KG1 (cell line): Measurements from ENCODE around the gene HSPA12B.

Experiments
- DNase-seq: peaks from one replicate; lab custom pipeline; 2025; lab: John Stamatoyannopoulos, UW

The HSPA12B gene

DNA sequence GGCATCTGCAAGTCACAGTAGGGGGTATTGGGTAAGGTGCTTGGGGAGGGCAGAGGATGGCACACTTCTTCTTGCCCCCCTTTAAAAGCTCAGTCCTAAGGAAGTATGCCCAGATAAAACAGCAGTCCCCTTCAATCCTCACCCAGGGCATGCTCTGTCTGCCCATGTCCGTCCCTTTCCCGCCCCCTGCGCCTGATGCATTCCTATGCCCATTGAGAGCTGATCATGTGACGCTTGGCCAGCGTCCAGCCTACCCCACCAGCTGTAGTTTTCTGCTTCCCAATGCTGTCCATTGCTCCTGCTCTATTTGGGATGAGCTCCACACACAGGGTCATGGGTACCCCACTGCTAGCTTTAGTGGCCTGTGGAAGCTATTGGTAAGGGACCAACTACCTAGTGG lies 28.4 kb upstream of the HSPA12B start:
- DNase-seq: no peak

DNA sequence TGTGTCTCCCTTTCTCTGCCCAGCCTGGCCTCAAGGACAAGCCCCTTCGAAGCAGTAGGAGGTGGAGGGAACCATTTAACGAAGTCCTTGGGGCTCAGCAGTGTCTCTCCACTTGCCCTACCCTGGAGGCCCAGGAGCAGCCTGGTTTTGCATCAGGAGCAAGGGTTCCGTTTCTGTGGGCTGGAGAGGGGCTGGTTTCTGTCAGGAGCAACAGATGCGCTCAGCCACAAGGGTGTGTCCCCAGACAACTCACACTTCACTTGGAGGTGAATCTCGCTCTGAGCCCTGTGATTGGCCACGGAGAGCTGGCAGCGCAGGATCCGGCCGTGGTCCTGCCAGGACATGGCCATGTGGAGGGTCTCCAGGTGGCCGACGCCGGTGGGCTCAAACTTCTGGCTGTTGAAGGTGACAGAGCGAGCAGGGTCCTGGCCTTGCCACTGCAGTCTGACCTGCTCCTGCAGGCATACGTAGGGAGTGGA lies 27.0 kb upstream of the HSPA12B start:
- DNase-seq: no peak

- no peak for DNase-seq
Observed at GRCh38 chr20:3705970-3706739, 26.3 kb upstream of the HSPA12B start.

GRCh38 chr20:3706774-3707507 lies 25.5 kb upstream of the HSPA12B start:
- DNase-seq: no peak

DNA sequence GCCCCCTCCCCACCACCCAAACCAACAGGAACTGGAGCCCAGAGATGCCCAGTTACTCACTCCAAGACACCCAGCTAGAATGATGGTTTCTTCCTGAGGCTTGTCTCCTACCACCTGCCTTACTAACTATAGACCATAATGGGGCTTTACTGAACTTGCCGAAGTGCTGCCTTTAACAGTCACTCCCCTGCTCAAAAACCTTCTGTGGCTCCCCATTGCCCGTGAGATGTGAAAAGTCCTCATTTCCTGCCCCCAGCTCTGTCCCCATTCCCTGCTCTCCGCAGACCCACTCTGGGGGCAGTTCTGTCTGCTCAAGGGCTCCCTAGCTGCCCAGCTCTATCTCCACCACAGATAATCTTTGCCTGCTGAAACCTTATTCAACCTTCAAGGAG lies 25.0 kb upstream of the HSPA12B start:
- no peak for DNase-seq

GRCh38 chr20:3710011-3710466 lies 22.4 kb upstream of the HSPA12B start:
- DNase-seq: no peak

DNA sequence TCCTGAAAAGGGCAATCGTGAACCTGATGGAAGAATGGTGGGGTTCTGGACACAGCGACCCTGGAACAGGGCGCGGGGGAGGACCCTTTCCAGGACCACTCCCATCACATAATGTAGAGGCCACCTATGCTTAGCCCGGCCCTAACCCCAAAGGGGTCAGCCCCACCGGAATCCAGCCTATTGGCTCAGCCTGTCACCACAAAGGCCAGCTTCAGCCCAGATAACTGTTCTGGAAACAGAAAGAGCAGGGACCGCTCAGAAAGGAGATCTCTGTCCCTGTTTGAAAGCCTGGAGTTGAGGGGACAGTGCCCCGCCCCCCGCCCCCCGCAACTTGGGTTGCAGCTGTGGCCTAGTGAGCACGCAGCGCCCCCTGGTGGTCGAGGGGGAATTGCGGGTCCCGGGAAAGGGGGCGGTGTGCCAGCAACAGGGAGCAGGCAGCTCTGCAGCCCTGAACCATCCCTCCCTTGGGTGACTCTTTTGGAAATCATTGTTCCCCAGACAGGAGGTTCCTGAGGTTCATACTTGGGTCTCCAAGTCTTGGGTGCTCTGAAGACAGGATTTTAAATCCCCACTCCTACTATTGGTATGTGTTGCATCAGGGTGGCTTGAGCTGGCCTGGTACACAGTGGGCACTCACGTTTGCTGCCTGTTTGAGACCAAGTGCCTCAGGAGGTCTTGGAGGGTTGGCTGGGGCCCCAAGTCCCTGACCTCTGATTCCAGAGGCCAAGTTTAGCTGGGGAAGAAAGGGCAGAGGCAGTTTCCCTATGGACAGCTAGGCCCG lies 21.6 kb upstream of the HSPA12B start:
- DNase-seq: peak; percentile 14

GRCh38 chr20:3711484-3711941 lies 21.0 kb upstream of the HSPA12B start:
- no peak for DNase-seq

DNA sequence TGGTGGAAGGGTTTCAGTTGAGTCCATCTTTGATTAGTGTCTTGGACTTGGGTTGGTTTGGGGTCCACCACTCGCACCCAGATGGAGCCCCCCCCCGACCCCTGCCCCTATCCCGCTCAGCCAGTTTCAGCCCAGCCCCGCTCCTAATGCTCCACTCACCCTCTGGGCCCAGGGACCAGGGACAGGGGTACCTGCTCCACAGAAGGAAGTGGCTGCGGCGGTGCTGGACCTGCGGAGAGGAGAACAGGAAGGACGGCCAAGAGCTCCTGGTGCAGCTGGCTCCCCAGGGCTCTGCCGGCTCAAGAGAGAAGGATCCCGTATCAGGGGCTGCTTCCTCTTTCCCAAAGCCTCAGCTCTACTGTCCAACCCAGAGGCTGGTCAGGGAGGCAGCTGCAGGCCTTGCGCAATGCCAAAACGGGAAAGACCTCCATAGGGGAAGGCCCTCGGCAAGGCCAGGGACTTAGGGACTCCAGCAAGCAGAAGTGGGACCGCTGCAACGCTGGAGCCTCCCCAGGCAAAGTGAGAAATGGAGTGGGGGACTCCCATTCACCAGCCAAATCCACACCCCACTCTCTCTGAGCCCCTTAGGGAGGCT lies 20.1 kb upstream of the HSPA12B start, which contains the start of gene SIGLEC1:
TSS of gene SIGLEC1 (minus strand) at position 322 of the 595 bp plus-strand sequence. CDS start 5,472 bp downstream, outside the sequence.
- no peak for DNase-seq

- DNase-seq: no peak
Observed at GRCh38 chr20:3714092-3714491, 18.4 kb upstream of the HSPA12B start.

DNA sequence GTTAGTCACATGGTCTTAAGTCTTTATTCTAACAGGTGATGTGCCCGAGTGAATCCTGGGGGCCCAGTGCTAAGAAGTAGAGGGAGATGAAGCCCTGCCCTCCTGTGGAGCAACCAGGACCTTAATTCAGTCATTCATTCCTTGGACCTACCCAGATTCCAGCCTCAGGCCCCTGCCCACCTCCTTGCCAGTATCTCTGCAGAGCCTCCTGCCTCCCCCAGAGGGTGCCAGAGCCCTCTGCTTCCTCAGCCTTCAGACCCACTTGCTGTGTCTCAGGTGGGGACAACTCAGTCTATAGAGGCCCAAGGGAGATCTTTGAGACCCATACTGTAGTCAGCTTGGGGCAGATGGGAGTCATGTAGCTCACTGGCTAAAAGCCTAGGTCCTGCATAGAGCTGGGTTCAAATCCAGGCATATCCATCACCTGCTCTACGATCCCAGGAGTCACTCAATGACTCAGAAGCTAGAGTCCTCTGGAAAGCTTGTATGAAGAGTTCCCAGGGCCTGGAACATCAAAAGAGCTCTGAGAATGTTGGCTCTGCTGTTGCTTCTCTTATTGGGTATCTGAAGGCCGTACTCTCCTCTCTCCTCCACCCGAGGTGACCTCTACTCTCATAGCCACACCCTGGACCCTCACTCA lies 16.2 kb upstream of the HSPA12B start:
- no peak for DNase-seq

- no peak for DNase-seq
Observed at GRCh38 chr20:3719046-3719445, 13.4 kb upstream of the HSPA12B start.

GRCh38 chr20:3720068-3720467 lies 12.4 kb upstream of the HSPA12B start:
- DNase-seq: no peak

DNA sequence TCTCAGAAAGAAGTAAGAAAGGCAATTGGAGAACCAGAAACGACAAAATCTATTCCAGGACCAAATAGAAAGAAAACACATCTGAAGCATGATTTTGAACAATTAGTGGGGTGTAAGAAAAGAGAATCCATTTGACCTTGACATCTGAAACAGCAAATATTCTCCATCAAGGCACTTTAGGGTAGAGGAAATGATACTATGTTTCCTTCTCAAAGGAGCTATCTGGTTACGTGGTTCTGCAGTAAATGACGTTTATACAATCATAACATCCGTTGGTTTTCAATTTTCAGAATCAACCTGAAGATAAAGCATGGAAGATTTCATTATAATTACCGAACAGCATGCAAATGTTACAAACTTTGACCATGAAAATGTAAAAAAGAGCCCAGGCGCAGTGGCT lies 11.9 kb upstream of the HSPA12B start:
- no peak for DNase-seq

DNA sequence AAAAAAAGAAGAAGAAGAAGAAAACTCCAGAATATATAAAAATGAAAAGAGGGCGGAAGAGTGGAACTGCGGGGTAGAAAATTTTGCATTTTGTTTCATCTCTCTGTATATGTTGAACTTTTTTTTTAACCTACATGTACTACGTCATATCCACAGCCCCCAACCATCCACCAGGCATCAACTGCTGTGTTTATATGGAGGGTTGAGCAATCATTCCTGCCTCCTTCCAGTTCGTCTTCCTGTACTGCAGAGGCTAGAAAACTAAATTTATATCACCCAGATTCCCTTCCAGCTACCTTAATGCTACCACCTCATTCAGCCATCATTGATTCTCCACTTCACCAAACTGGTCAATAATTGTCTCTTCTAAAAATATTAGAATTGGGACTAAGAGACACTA lies 10.6 kb upstream of the HSPA12B start:
- no peak for DNase-seq

- no peak for DNase-seq
Observed at GRCh38 chr20:3723284-3723683, 9.2 kb upstream of the HSPA12B start.

DNA sequence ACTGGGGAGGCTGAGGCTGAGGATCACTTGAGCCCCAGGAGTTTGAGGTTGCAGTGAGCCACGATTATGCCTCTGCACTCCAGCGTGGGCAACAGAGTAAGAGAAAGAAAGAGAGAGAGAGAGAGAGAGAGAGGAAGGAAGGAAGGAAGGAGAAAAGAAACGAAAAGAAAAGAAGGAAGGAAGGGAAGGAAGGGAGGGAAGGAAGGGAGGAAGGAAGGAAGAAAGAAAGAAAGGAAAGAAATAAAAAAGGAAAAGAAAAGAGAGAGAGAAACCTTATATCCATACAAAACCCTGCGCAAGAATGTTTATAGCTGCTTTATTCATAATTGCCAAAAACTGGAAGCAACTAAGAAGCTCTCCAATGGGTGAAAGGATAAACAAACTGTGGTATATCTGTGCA lies 8.1 kb upstream of the HSPA12B start:
- DNase-seq: no peak

GRCh38 chr20:3727401-3728021 lies 5.0 kb upstream of the HSPA12B start:
- no peak for DNase-seq

GRCh38 chr20:3728354-3728753 lies 4.1 kb upstream of the HSPA12B start:
- no peak for DNase-seq

DNA sequence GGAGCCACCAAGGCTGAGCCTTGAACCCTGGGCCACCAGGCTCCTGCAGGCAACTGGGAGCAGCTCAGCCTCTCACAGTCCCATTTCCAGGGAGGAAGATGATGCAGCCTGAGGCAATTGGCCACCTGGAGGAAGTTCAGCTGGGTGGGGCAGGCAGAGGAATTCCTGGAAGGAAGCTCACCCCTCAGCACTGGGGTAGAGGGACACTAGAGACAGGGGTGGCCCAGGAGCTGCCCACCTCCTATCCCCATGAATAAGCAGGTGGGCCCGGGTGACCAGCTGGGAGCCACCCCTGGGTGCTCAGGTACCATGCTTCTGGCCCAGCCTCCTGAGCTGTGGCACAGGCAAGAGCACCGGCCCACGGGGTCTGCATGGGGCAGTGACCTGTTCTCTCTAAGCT lies 3.6 kb upstream of the HSPA12B start:
- DNase-seq: no peak

- DNase-seq: no peak
Observed at GRCh38 chr20:3729378-3729777, 3.1 kb upstream of the HSPA12B start.
